Mesendoderm (in vitro differentiated cells): ENCODE data around the gene ARL14EPL.
"Not testable (repeated sequence)": the region's sequence is repeated elsewhere in the genome, so short reads cannot be mapped to it uniquely, and the experiment has no call there.

Experiments used
- DNase-seq: peaks from one replicate; pipeline ENCODE4 v3.0.0; 2013
- H2AK5ac ChIP-seq: 2 replicates; pipeline ENCODE4 v1.6.1; 2013; ENCODE audit warnings: low read length, inconsistent platforms
- H2BK120ac ChIP-seq: 2 replicates; pipeline ENCODE4 v1.6.1; 2013; ENCODE audit warnings: low read depth, mild to moderate bottlenecking, low read length, moderate library complexity, mixed read lengths
- H2BK15ac ChIP-seq: replicated peaks from 2 replicates; pipeline ENCODE4 v1.6.1; 2013; ENCODE audit warnings: low read depth, mild to moderate bottlenecking, moderate library complexity
- H2BK5ac ChIP-seq: 2 replicates; pipeline ENCODE4 v1.6.1; 2013; ENCODE audit warnings: low read length, inconsistent platforms
- H3K18ac ChIP-seq: 2 replicates; pipeline ENCODE4 v1.6.1; 2013; ENCODE audit warnings: mild to moderate bottlenecking, low read length, mixed read lengths
- H3K23ac ChIP-seq: one replicate; pipeline ENCODE4 v1.6.1; 2013; ENCODE audit warnings: low read length
- H3K27ac ChIP-seq: 2 replicates; pipeline ENCODE4 v1.5.1; 2013; ENCODE audit warnings: low read depth, mild to moderate bottlenecking, inconsistent platforms, low read length, moderate library complexity
- H3K27me3 ChIP-seq: 2 replicates; pipeline ENCODE4 v1.6.1; 2013; ENCODE audit warnings: low read length, control low read depth, mild to moderate bottlenecking, inconsistent platforms; ENCODE audit not compliant: insufficient read depth, poor library complexity
- H3K36me3 ChIP-seq: 2 replicates; pipeline ENCODE4 v1.6.1; 2013; ENCODE audit warnings: low read length, inconsistent platforms; ENCODE audit not compliant: control insufficient read depth, insufficient read depth
- H3K4ac ChIP-seq: one replicate; pipeline ENCODE4 v1.6.1; 2013; ENCODE audit warnings: low read depth, mild to moderate bottlenecking, low read length, moderate library complexity
- H3K4me1 ChIP-seq: 2 replicates; pipeline ENCODE4 v1.6.1; 2013; ENCODE audit warnings: low read depth, low read length, inconsistent platforms; ENCODE audit not compliant: control insufficient read depth
- H3K4me2 ChIP-seq: 2 replicates; pipeline ENCODE4 v1.6.1; 2013; ENCODE audit warnings: low read length
- H3K4me3 ChIP-seq: 2 replicates; pipeline ENCODE4 v1.5.1; 2013; ENCODE audit warnings: mild to moderate bottlenecking, low read length
- H3K56ac ChIP-seq: one replicate; pipeline ENCODE4 v1.6.1; 2013; ENCODE audit warnings: low read length
- H3K79me1 ChIP-seq: 2 replicates; pipeline ENCODE4 v1.6.1; 2013; ENCODE audit warnings: low read length, inconsistent platforms
- H3K79me2 ChIP-seq: 2 replicates; pipeline ENCODE4 v1.6.1; 2013; ENCODE audit warnings: mild to moderate bottlenecking, low read length; ENCODE audit not compliant: control insufficient read depth, insufficient read depth
- H3K9ac ChIP-seq: 2 replicates; pipeline ENCODE4 v1.6.1; 2013; ENCODE audit warnings: low read length, inconsistent platforms
- H4K5ac ChIP-seq: one replicate; pipeline ENCODE4 v1.6.1; 2013; ENCODE audit warnings: low read length
- H4K8ac ChIP-seq: one replicate; pipeline ENCODE4 v1.6.1; 2013; ENCODE audit warnings: low read depth, mild to moderate bottlenecking, control low read depth, low read length, moderate library complexity
- WGBS: extraction: QIAGEN DNeasy Blood & Tissue Kit; methylation state at CpG from one replicate; pipeline ENCODE4 v1.1.7; 2013; ENCODE audit warnings: low lambda C conversion rate, missing lambda C conversion rate; ENCODE audit not compliant: insufficient coverage; ENCODE audit errors: extremely low coverage; 5-methylcytosine and 5-hydroxymethylcytosine counted together

The ARL14EPL gene

GRCh38 chr5:116086309-116086708, 54.0 kb downstream of the ARL14EPL start:
- not testable (repeated sequence) for H3K36me3 ChIP-seq, H3K4me3 ChIP-seq, H2BK15ac ChIP-seq, H3K18ac ChIP-seq, H3K23ac ChIP-seq, H3K4me1 ChIP-seq, H3K27me3 ChIP-seq, H3K4me2 ChIP-seq, H3K4ac ChIP-seq, H2BK5ac ChIP-seq, DNase-seq, H3K79me1 ChIP-seq, H2AK5ac ChIP-seq, H3K27ac ChIP-seq, H4K5ac ChIP-seq, H3K56ac ChIP-seq, H4K8ac ChIP-seq, H2BK120ac ChIP-seq, H3K9ac ChIP-seq, H3K79me2 ChIP-seq
- WGBS = no CpG with 5 or more reads among the region's 11 CpGs

- no peak overlapping the region for H3K4me2 ChIP-seq
- no peak overlapping the region for H2BK5ac ChIP-seq
- no peaks in the 10 kb centered on the region for H3K36me3 ChIP-seq
- no peak overlapping the region for H3K18ac ChIP-seq
- H2BK120ac ChIP-seq = no peak overlapping the region
- H3K27me3 ChIP-seq = no peaks in the 10 kb centered on the region
- H4K8ac ChIP-seq = no peak overlapping the region
- H3K27ac ChIP-seq = no peak overlapping the region
- H3K56ac ChIP-seq = no peak overlapping the region
- H2BK15ac ChIP-seq = no peak overlapping the region
- H3K4ac ChIP-seq = no peak overlapping the region
- no peak overlapping the region for H3K23ac ChIP-seq
- H3K9ac ChIP-seq = no peak overlapping the region
- H2AK5ac ChIP-seq = no peak overlapping the region
- H3K79me2 ChIP-seq = peaks cover 3% of the 10 kb centered on the region
- H3K79me1 ChIP-seq = peaks cover 9% of the 10 kb centered on the region
- no peak overlapping the region for H4K5ac ChIP-seq
- H3K4me3 ChIP-seq = no peak overlapping the region
- peaks cover 4% of the 10 kb centered on the region for H3K4me1 ChIP-seq
- no peak for DNase-seq
These were observed 55.8 kb downstream of the ARL14EPL start for GRCh38 chr5:116088062-116088461.

DNA sequence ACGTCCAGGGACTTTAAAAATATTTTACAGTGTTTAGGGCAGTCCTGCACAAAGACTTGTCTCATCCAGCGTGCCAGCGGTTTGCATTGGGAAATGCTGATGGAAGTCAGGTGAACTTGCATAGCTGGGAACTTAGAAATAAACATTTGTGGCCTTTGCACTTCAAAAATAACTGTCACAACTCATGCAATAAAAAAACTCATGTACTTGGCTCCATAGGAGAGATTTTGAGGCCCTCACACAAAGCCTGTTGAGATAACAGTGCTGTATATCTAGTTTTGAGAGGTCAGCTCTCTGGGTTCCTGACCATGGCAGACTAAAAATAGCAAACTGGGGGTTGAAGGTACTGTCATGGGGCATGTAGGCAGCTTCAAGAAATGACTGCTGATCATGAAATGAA, 58.0 kb downstream of the ARL14EPL start:
- Histone ChIP-seq H4K8ac (no peak overlapping the region), H3K4me2 (no peak overlapping the region), H3K36me3 (no peaks in the 10 kb centered on the region), H3K27ac (no peak overlapping the region), H2BK5ac (no peak overlapping the region), H3K79me2 (peaks cover 3% of the 10 kb centered on the region), H3K23ac (no peak overlapping the region), H2BK120ac (no peak overlapping the region), H3K18ac (no peak overlapping the region), H3K4me3 (no peak overlapping the region), H4K5ac (no peak overlapping the region), H2AK5ac (no peak overlapping the region), H3K56ac (no peak overlapping the region), H2BK15ac (no peak overlapping the region), H3K79me1 (peaks cover 6% of the 10 kb centered on the region), H3K4ac (no peak overlapping the region), H3K27me3 (no peaks in the 10 kb centered on the region), H3K9ac (no peak overlapping the region), H3K4me1 (no peaks in the 10 kb centered on the region)
- WGBS = no CpG with 5 or more reads among the region's 3 CpGs
- DNase-seq = no peak

DNA sequence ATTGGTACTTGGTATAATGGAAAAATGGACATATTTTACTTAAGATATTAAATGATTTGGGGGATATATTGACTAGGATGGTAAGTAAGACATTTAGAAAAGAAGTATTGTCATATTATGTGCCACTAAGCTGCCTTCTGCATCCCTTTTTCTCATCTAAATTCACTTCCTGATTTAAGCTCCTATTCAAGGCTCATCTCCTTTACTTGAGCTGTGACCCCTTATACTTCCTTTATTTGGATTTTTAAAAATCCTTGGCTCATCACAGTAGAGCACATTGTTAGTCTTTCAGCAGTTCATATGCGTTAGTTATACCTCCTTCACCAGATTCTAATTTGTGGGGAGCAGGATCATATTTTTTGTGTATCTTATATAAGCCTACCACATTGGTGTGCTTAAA, 59.1 kb downstream of the ARL14EPL start:
- no CpG with 5 or more reads among the region's 1 CpG for WGBS

DNA sequence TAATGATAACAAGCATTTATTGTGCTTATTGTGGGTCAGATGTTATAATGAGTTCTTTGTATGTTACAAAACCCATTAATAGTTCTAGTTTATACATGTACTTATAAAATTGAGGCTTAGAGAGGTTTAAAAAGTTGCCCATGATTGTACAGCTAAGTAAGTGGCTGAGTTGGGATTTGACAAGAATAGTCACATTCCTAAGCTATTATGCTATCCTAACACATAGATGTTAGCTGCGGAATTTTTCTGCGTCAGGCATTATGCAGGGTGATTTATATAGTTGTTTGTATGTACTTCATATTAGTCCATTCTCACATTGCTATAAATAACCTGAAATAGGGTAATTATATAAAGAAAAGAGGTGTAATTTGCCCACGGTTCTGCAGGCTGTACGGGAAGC, 65.0 kb downstream of the ARL14EPL start:
- no peak overlapping the region for H3K9ac ChIP-seq
- no peak overlapping the region for H3K56ac ChIP-seq
- no peak overlapping the region for H2BK5ac ChIP-seq
- no peak overlapping the region for H3K27ac ChIP-seq
- H3K27me3 ChIP-seq = no peaks in the 10 kb centered on the region
- H3K4me1 ChIP-seq = no peaks in the 10 kb centered on the region
- no peaks in the 10 kb centered on the region for H3K79me2 ChIP-seq
- no peak overlapping the region for H3K4me3 ChIP-seq
- no peak for DNase-seq
- WGBS = no CpG with 5 or more reads among the region's 4 CpGs
- H3K23ac ChIP-seq = no peak overlapping the region
- no peak overlapping the region for H4K8ac ChIP-seq
- H2BK120ac ChIP-seq = no peak overlapping the region
- no peak overlapping the region for H3K4ac ChIP-seq
- H3K79me1 ChIP-seq = no peaks in the 10 kb centered on the region
- no peaks in the 10 kb centered on the region for H3K36me3 ChIP-seq
- H2BK15ac ChIP-seq = no peak overlapping the region
- H2AK5ac ChIP-seq = no peak overlapping the region
- no peak overlapping the region for H3K4me2 ChIP-seq
- no peak overlapping the region for H3K18ac ChIP-seq
- no peak overlapping the region for H4K5ac ChIP-seq

More for the DNA sequence above, 59.1 kb downstream of the ARL14EPL start:
- H2BK120ac ChIP-seq = no peak overlapping the region
- no peak overlapping the region for H3K56ac ChIP-seq
- H2BK15ac ChIP-seq = no peak overlapping the region
- H3K36me3 ChIP-seq = no peaks in the 10 kb centered on the region
- peaks cover 4% of the 10 kb centered on the region for H3K79me1 ChIP-seq
- no peak overlapping the region for H3K18ac ChIP-seq
- no peak overlapping the region for H2AK5ac ChIP-seq
- no peaks in the 10 kb centered on the region for H3K27me3 ChIP-seq
- no peak overlapping the region for H3K23ac ChIP-seq
- H2BK5ac ChIP-seq = no peak overlapping the region
- H3K9ac ChIP-seq = no peak overlapping the region
- no peak for DNase-seq
- H3K79me2 ChIP-seq = no peaks in the 10 kb centered on the region
- no peak overlapping the region for H4K5ac ChIP-seq
- no peak overlapping the region for H3K27ac ChIP-seq
- no peak overlapping the region for H3K4me2 ChIP-seq
- H3K4me1 ChIP-seq = no peaks in the 10 kb centered on the region
- no peak overlapping the region for H3K4me3 ChIP-seq
- no peak overlapping the region for H3K4ac ChIP-seq
- H4K8ac ChIP-seq = no peak overlapping the region

DNA sequence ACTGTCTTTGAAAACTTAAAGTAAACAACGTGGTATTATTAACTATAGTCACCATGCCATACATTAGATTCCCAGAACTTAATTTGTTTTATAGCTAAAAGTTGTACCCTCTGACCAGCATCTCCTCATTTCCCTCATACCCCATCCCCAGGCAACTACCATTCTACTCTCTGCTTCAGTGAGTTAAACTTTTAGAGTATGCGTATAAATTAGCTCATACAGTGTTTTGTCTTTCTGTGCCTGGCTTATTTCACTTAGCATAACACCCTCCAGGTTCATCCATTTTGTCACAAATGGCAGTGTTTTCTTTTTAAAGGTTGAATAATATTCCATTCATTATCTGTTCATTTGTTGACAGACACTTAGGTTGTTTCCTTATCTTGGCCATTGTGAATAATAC, 66.7 kb downstream of the ARL14EPL start:
- no peak overlapping the region for H3K4me2 ChIP-seq
- H2BK120ac ChIP-seq = no peak overlapping the region
- no peak overlapping the region for H2BK15ac ChIP-seq
- H3K23ac ChIP-seq = no peak overlapping the region
- H3K9ac ChIP-seq = no peak overlapping the region
- no peak overlapping the region for H3K56ac ChIP-seq
- DNase-seq = no peak
- H3K79me2 ChIP-seq = no peaks in the 10 kb centered on the region
- H3K18ac ChIP-seq = no peak overlapping the region
- no peak overlapping the region for H2AK5ac ChIP-seq
- no peaks in the 10 kb centered on the region for H3K4me1 ChIP-seq
- H3K27me3 ChIP-seq = no peaks in the 10 kb centered on the region
- H3K79me1 ChIP-seq = no peaks in the 10 kb centered on the region
- WGBS = no CpG with 5 or more reads among the region's 2 CpGs
- no peak overlapping the region for H4K5ac ChIP-seq
- H3K27ac ChIP-seq = no peak overlapping the region
- no peaks in the 10 kb centered on the region for H3K36me3 ChIP-seq
- no peak overlapping the region for H3K4me3 ChIP-seq
- no peak overlapping the region for H4K8ac ChIP-seq
- H2BK5ac ChIP-seq = no peak overlapping the region
- H3K4ac ChIP-seq = no peak overlapping the region
